H1 (cell line): ENCODE data around the gene MARS1. TPM values are rescaled to one million over a fixed set of nuclear protein-coding genes. Genes with fewer than 3 reads are reported as not detected.

Source experiments
- CTCF ChIA-PET: fragments of 300-600 bp; sonication (Branson Sonifier 250); formaldehyde crosslinking; loops from one replicate; lab custom pipeline; 2021; ENCODE audit not compliant: partially characterized antibody; lab: Charles Lee
- POLR2A ChIA-PET: fragments of 300-600 bp; sonication (Branson Sonifier 250); formaldehyde crosslinking; loops from one replicate; lab custom pipeline; 2021; ENCODE audit warnings: inconsistent platforms; ENCODE audit not compliant: partially characterized antibody; lab: Charles Lee
- DNase-seq, 2 experiments: peaks; one replicate each; pipeline versions ENCODE4 v3.0.0 to v3.0.0-alpha.2; 2010 to 2022; ENCODE audit warnings: low spot score in 2 of 2, low read depth in 1 of 2, mixed read lengths in 1 of 2
- FAIRE-seq: peaks from 2 replicates; lab custom pipeline; 2011; peaks lifted over from hg19 to GRCh38; lab: Jason Lieb, UNC
- H2AFZ ChIP-seq: 2 replicates; pipeline ENCODE4 v1.8.1; 2012; ENCODE audit warnings: low read length, inconsistent platforms
- H2AK5ac ChIP-seq: 2 replicates; pipeline ENCODE4 v1.6.1; 2013; ENCODE audit warnings: low read depth, low read length
- H2BK120ac ChIP-seq: replicated peaks from 2 replicates; pipeline ENCODE3; 2013; ENCODE audit warnings: low read depth, low read length, inconsistent platforms
- H2BK12ac ChIP-seq: 2 replicates; pipeline ENCODE4 v1.6.1; 2013; ENCODE audit warnings: low read depth, low read length
- H2BK15ac ChIP-seq: 2 replicates; pipeline ENCODE4 v1.6.1; 2013; ENCODE audit warnings: low read length
- H2BK20ac ChIP-seq: 2 replicates; pipeline ENCODE4 v1.6.1; 2013; ENCODE audit warnings: low read length
- H2BK5ac ChIP-seq: 2 replicates; pipeline ENCODE4 v1.6.1; 2013; ENCODE audit warnings: low read depth, low read length
- H3K14ac ChIP-seq: 2 replicates; pipeline ENCODE4 v1.6.1; 2013; ENCODE audit warnings: inconsistent platforms; ENCODE audit not compliant: insufficient read length
- H3K18ac ChIP-seq: 2 replicates; pipeline ENCODE4 v1.6.1; 2013; ENCODE audit warnings: low read length; ENCODE audit errors: extremely low read depth
- H3K23ac ChIP-seq: 2 replicates; pipeline ENCODE4 v1.6.1; 2013; ENCODE audit warnings: inconsistent platforms; ENCODE audit not compliant: insufficient read length
- H3K23me2 ChIP-seq: 2 replicates; pipeline ENCODE4 v1.6.1; 2013; ENCODE audit warnings: low read depth, low read length
- H3K27ac ChIP-seq: 2 replicates; pipeline ENCODE4 v1.6.1; 2011; ENCODE audit warnings: low read depth, low read length, inconsistent platforms
- H3K27me3 ChIP-seq, 4 experiments: replicated peaks in 1 of 4; 1 replicate in 1 of 4; 2 replicates in 3 of 4; pipeline versions ENCODE4 v1.6.1 to v1.8.1; 2011 to 2013; ENCODE audit warnings: low read length in 3 of 4, mild to moderate bottlenecking in 3 of 4, inconsistent platforms in 2 of 4, mixed read lengths in 2 of 4, moderate library complexity in 1 of 4; ENCODE audit not compliant: control insufficient read depth in 3 of 4, insufficient read depth in 3 of 4; ENCODE audit errors: extremely low read depth in 1 of 4
- H3K36me3 ChIP-seq, 4 experiments: 2 replicates each; pipeline versions ENCODE4 v1.6.1 to v1.8.1; 2011 to 2013; ENCODE audit warnings: mild to moderate bottlenecking in 4 of 4, low read length in 3 of 4, moderate library complexity in 2 of 4, control low read depth in 1 of 4, inconsistent platforms in 1 of 4; ENCODE audit not compliant: insufficient read depth in 4 of 4, control insufficient read depth in 2 of 4
- H3K4ac ChIP-seq: replicated peaks from 2 replicates; pipeline ENCODE3; 2013; ENCODE audit warnings: low read length, low read depth, mixed read lengths, inconsistent platforms; ENCODE audit not compliant: insufficient read length
- H3K4me1 ChIP-seq, 4 experiments: replicated peaks in 1 of 4; 1 replicate in 1 of 4; 2 replicates in 3 of 4; pipeline versions ENCODE4 v1.6.1 to v1.8.1; 2011 to 2013; ENCODE audit warnings: low read length in 3 of 4, inconsistent platforms in 2 of 4, mixed read lengths in 1 of 4; ENCODE audit not compliant: insufficient read depth in 4 of 4, control insufficient read depth in 3 of 4
- H3K4me2 ChIP-seq, 2 experiments: 2 replicates each; pipeline versions ENCODE4 v1.6.1 to v1.8.1; 2011 to 2013; ENCODE audit warnings: low read depth in 2 of 2, low read length in 2 of 2, control low read depth in 1 of 2, inconsistent platforms in 1 of 2, mild to moderate bottlenecking in 1 of 2; ENCODE audit not compliant: insufficient read depth in 1 of 2
- H3K4me3 ChIP-seq, 4 experiments: fragments of 200-600, 300-600 bp in 1 of 4; sonication (generic), shearing (Covaris generic), sonication (Bioruptor Twin) in 1 of 4; 2 replicates each; pipeline versions ENCODE4 v1.5.1 to v1.8.1; 2011 to 2016; ENCODE audit warnings: low read length in 4 of 4, low read depth in 3 of 4, control low read depth in 2 of 4, inconsistent platforms in 2 of 4, mild to moderate bottlenecking in 2 of 4, mixed read lengths in 1 of 4, moderate library complexity in 1 of 4; ENCODE audit not compliant: insufficient read depth in 2 of 4; ENCODE audit errors: extremely low read depth in 1 of 4
- H3K56ac ChIP-seq: replicated peaks from 2 replicates; pipeline ENCODE3; 2013; ENCODE audit warnings: low read depth, mild to moderate bottlenecking, mixed read lengths, low read length, inconsistent platforms; ENCODE audit not compliant: insufficient read length
- H3K79me1 ChIP-seq: 2 replicates; pipeline ENCODE4 v1.6.1; 2013; ENCODE audit warnings: low read depth, low read length, control low read depth
- H3K79me2 ChIP-seq, 2 experiments: 2 replicates each; pipeline versions ENCODE4 v1.6.1 to v1.8.1; 2012 to 2013; ENCODE audit warnings: low read length in 2 of 2, mild to moderate bottlenecking in 2 of 2, inconsistent platforms in 1 of 2; ENCODE audit not compliant: insufficient read depth in 2 of 2, control insufficient read depth in 1 of 2
- H3K9ac ChIP-seq, 4 experiments: replicated peaks in 1 of 4; 1 replicate in 1 of 4; 2 replicates in 3 of 4; pipeline versions ENCODE4 v1.6.1 to v1.8.1; 2011 to 2013; ENCODE audit warnings: low read depth in 3 of 4, low read length in 3 of 4, control low read depth in 2 of 4, mild to moderate bottlenecking in 2 of 4, moderate library complexity in 2 of 4, inconsistent platforms in 1 of 4; ENCODE audit errors: extremely low read depth in 1 of 4
- H3K9me3 ChIP-seq, 2 experiments: 2 replicates each; pipeline versions ENCODE4 v1.6.1 to v1.8.1; 2012 to 2013; ENCODE audit warnings: mild to moderate bottlenecking in 2 of 2, moderate library complexity in 2 of 2, control low read depth in 1 of 2, inconsistent platforms in 1 of 2, low read depth in 1 of 2, low read length in 1 of 2, mixed read lengths in 1 of 2; ENCODE audit not compliant: insufficient read depth in 2 of 2
- H4K20me1 ChIP-seq, 2 experiments: replicated peaks in 1 of 2; 2 replicates each; pipeline versions ENCODE3 to v1.8.1; 2011 to 2013; ENCODE audit warnings: inconsistent platforms in 2 of 2, low read length in 2 of 2, mild to moderate bottlenecking in 1 of 2; ENCODE audit not compliant: insufficient read depth in 2 of 2, control insufficient read depth in 1 of 2
- H4K5ac ChIP-seq: 2 replicates; pipeline ENCODE4 v1.6.1; 2013; ENCODE audit warnings: low read length, low read depth, mixed read lengths, inconsistent platforms; ENCODE audit not compliant: insufficient read length
- H4K8ac ChIP-seq: 2 replicates; pipeline ENCODE4 v1.8.0; 2013; ENCODE audit warnings: mild to moderate bottlenecking, moderate library complexity, low read length, inconsistent platforms; ENCODE audit not compliant: insufficient read depth; ENCODE audit errors: extremely low read depth
- H4K91ac ChIP-seq: replicated peaks from 2 replicates; pipeline ENCODE3; 2013; ENCODE audit warnings: low read length, mixed read lengths, inconsistent platforms; ENCODE audit not compliant: insufficient read length
- ATF3 ChIP-seq: IDR thresholded peaks from 2 replicates; pipeline ENCODE4 v1.6.1; 2011; ENCODE audit warnings: low read depth, mild to moderate bottlenecking, low read length; ENCODE audit not compliant: insufficient read depth
- CBX8 ChIP-seq: fragments of 300-800, 300-1000 bp; sonication (generic); IDR thresholded peaks from 2 replicates; pipeline ENCODE4 v1.7.1; 2016; ENCODE audit warnings: low read depth, low read length, borderline replicate concordance
- CHD1 ChIP-seq: IDR thresholded peaks from 2 replicates; pipeline ENCODE4 v1.6.1; 2012; ENCODE audit warnings: low read depth, low read length, improper control_type of control experiment
- E2F6 ChIP-seq: IDR thresholded peaks from 2 replicates; pipeline ENCODE4 v1.6.1; 2012; ENCODE audit warnings: inconsistent platforms
- MAFK ChIP-seq: IDR thresholded peaks from 2 replicates; pipeline ENCODE4 v1.6.1; 2012; ENCODE audit warnings: low read depth, mild to moderate bottlenecking, improper control_type of control experiment, low read length
- NANOG ChIP-seq: IDR thresholded peaks from 2 replicates; pipeline ENCODE4 v1.6.1; 2011; ENCODE audit warnings: low read length, low read depth, mild to moderate bottlenecking, inconsistent platforms; ENCODE audit not compliant: insufficient read depth, poor library complexity, severe bottlenecking
- RAD21 ChIP-seq, 2 experiments: IDR thresholded peaks in 1 of 2; conservative IDR thresholded peaks in 1 of 2; 2 replicates each; pipeline ENCODE4 v1.6.1; 2011; ENCODE audit warnings: low read depth in 2 of 2, low read length in 2 of 2, improper control_type of control experiment in 1 of 2, inconsistent platforms in 1 of 2, mild to moderate bottlenecking in 1 of 2, moderate library complexity in 1 of 2
- RFX5 ChIP-seq: IDR thresholded peaks from 2 replicates; pipeline ENCODE4 v1.6.1; 2011; ENCODE audit warnings: low read depth, low read length, improper control_type of control experiment, borderline replicate concordance
- SAP30 ChIP-seq: fragments of 300-600 bp; sonication (generic); IDR thresholded peaks from 2 replicates; pipeline ENCODE4 v1.7.1; 2012; ENCODE audit warnings: low read length, moderate library complexity, mild to moderate bottlenecking, inconsistent platforms; ENCODE audit not compliant: insufficient read depth, insufficient replicate concordance
- SP2 ChIP-seq: IDR thresholded peaks from 2 replicates; pipeline ENCODE4 v1.6.1; 2012; ENCODE audit warnings: mild to moderate bottlenecking, low read length, inconsistent platforms
- WGBS, 2 experiments: shearing (Covaris generic) in 1 of 2; methylation state at CpG; one replicate each; pipeline versions ENCODE4 v1.1.6 to v1.1.7; 2013 to 2015; ENCODE audit warnings: low lambda C conversion rate in 2 of 2, mixed read lengths in 2 of 2, inconsistent platforms in 1 of 2, low coverage in 1 of 2, missing lambda C conversion rate in 1 of 2; ENCODE audit not compliant: insufficient replicate concordance in 2 of 2, insufficient coverage in 1 of 2, insufficient read length in 1 of 2; ENCODE audit errors: extremely low coverage in 1 of 2, missing lambda C conversion rate in 1 of 2; 5-methylcytosine and 5-hydroxymethylcytosine counted together
- polyA plus RNA-seq, 7 experiments: library from polyadenylated mRNA; depleted of rRNA in 3 of 7; stranded (reverse) in 5 of 7; unstranded in 2 of 7; fragments of >200 nt in 5 of 7; fragments of 200-250 nt in 2 of 7; gene quantifications; 1 replicate in 5 of 7; 2 replicates in 1 of 7; 4 replicates in 1 of 7; pipeline versions ENCODE4 v1.2.1 to v1.2.3, GENCODE V29; 2011 to 2013; ENCODE audit warnings: missing spikeins in 2 of 7, mixed read lengths in 2 of 7
- total RNA-seq: library from RNA; stranded (reverse); fragmentation: NEBNext Ultra II Directional; extraction: Animal tissue kit (Norgen Biotek cat#: 25700); gene quantifications from 2 replicates; pipeline ENCODE4 v1.2.1, GENCODE V29; 2021

The MARS1 gene
- total and polyA plus RNA-seq, 2 of the 8 experiments (the other 6 are each of a cell fraction or from before 2014, with no cell fraction given) = 194 to 407 TPM

GRCh38 chr12:57470970-57471656 lies 16.8 kb upstream of the MARS1 start:
- Histone ChIP-seq H3K79me2 (no peaks in the 10 kb centered on the region), H3K27ac (no peak overlapping the region), H3K23me2 (peaks cover 8% of the 10 kb centered on the region; the same call in 1 of the 2 replicates), H4K91ac (no peak overlapping the region), H3K79me1 (no peaks in the 10 kb centered on the region), H2AFZ (no peak overlapping the region), H2BK120ac (no peak overlapping the region), H3K9me3 (no peaks in the 10 kb centered on the region), H3K36me3 (peaks cover 0 to 11% (median 3%) of the 10 kb centered on the region in 4 experiments; a peak in 3 of 8 replicates), H3K27me3 (peaks cover 20 to 35% (median 30%) of the 10 kb centered on the region in 4 experiments), H3K18ac (no peak overlapping the region), H3K9ac (no peak overlapping the region), H3K4me1 (peaks cover 0 to 14% (median 3%) of the 10 kb centered on the region in 4 experiments; a peak in 5 of 7 replicates), H4K20me1 (peaks cover 0 to 6% of the 10 kb centered on the region in 2 experiments), H4K8ac (0 out of 2 replicates have a peak overlapping the region, but pooled peaks have one; percentile 3), H3K4me2 (no peak overlapping the region), H2AK5ac (no peak overlapping the region), H4K5ac (no peak overlapping the region), H2BK5ac (no peak overlapping the region), H3K23ac (no peak overlapping the region), H3K56ac (no peak overlapping the region), H3K14ac (no peak overlapping the region), H2BK15ac (no peak overlapping the region), H3K4me3 (no peak overlapping the region), H2BK12ac (no peak overlapping the region), H2BK20ac (no peak overlapping the region), H3K4ac (no peak overlapping the region)
- CTCF ChIA-PET = interaction anchor here (0.6 to 25.1 kb wide), 6 partner anchors 9 to 765 kb away, joined by 3 to 441 read pairs (median 4); partner anchors contain the start of genes ARHGAP9, GLI1 and INHBE
- WGBS, 2 experiments = 75% methylated on average over 4 of the region's 4 CpGs; no CpG with 5 or more reads in 1 of the 2 experiments
- POLR2A ChIA-PET = interaction anchor here (1.0 to 1.5 kb wide), 3 partner anchors 172 to 241 kb away, joined by 3 to 4 read pairs (median 4); no protein-coding TSS in a partner anchor
- DNase-seq (no peak), FAIRE-seq (no peak)
- TF ChIP-seq CBX8 (no peak), MAFK (no peak), NANOG (no peak), RFX5 (no peak), SP2 (no peak), ATF3 (no peak), RAD21 (IDR thresholded peaks at IDR 0.05 in 1 of 2, conservative IDR thresholded peaks at IDR 0.05 in 1 of 2; ENCODE audit: low read depth in 2 of 2, low read length in 2 of 2) (no peak), SAP30 (no peak), CHD1 (no peak), E2F6 (no peak)
